Bronchial epithelial cell (primary cell): Measurements from ENCODE around the gene FGF19. TPM values are rescaled to one million over a fixed set of nuclear protein-coding genes. Genes with fewer than 3 reads are reported as not detected.

ENCODE experiments used
- DNase-seq: peaks from one replicate; pipeline ENCODE4 v3.0.0-alpha.2; 2010; ENCODE audit warnings: low read depth
- FAIRE-seq: peaks from 2 replicates; lab custom pipeline; 2011; peaks lifted over from hg19 to GRCh38; lab: Jason Lieb, UNC
- H3K27me3 ChIP-seq: 2 replicates; pipeline ENCODE4 v1.5.1; 2011; ENCODE audit warnings: low read length; ENCODE audit not compliant: control insufficient read depth, insufficient read depth
- H3K36me3 ChIP-seq: 2 replicates; pipeline ENCODE4 v1.5.1; 2011; ENCODE audit warnings: low read length; ENCODE audit not compliant: control insufficient read depth, insufficient read depth
- H3K4me3 ChIP-seq: 2 replicates; pipeline ENCODE4 v1.5.1; 2011; ENCODE audit warnings: mild to moderate bottlenecking, low read depth, low read length, control low read depth
- CTCF ChIP-seq: IDR thresholded peaks from 2 replicates; pipeline ENCODE4 v1.5.1; 2011; ENCODE audit warnings: mild to moderate bottlenecking, moderate library complexity, low read length, control low read depth, inconsistent platforms; ENCODE audit not compliant: insufficient read depth, severe bottlenecking
- total RNA-seq: library from RNA; depleted of rRNA; stranded (reverse); fragments of >200 nt; gene quantifications from 2 replicates; pipeline ENCODE4 v1.2.1, GENCODE V29; 2014

Gene FGF19
- total RNA-seq, 1 donor from 2014 or later: not detected

- H3K27me3 ChIP-seq: peaks cover 6% of the 10 kb centered on the region
- FAIRE-seq (no peak), DNase-seq (no peak)
- TF ChIP-seq CTCF: no peak
- no peaks in the 10 kb centered on the region for H3K36me3 ChIP-seq
- H3K4me3 ChIP-seq: no peak overlapping the region
These were observed 22.7 kb upstream of the FGF19 start for GRCh38 chr11:69726481-69726880.

GRCh38 chr11:69726019-69726418, 22.2 kb upstream of the FGF19 start:
- TF ChIP-seq CTCF: no peak
- peaks cover 7% of the 10 kb centered on the region for H3K27me3 ChIP-seq
- no peaks in the 10 kb centered on the region for H3K36me3 ChIP-seq
- no peak overlapping the region for H3K4me3 ChIP-seq
- DNase-seq (no peak), FAIRE-seq (no peak)

- H3K4me3 ChIP-seq: no peak overlapping the region
- peaks cover 20% of the 10 kb centered on the region for H3K27me3 ChIP-seq
- DNase-seq: no peak
- FAIRE-seq: no peak
- H3K36me3 ChIP-seq: no peaks in the 10 kb centered on the region
- peak; percentile 27 for TF ChIP-seq CTCF
These were observed 17.9 kb upstream of the FGF19 start for GRCh38 chr11:69721745-69722144.

GRCh38 chr11:69721106-69721505, 17.3 kb upstream of the FGF19 start:
- DNase-seq (no peak), FAIRE-seq (no peak)
- Histone ChIP-seq H3K36me3 (no peaks in the 10 kb centered on the region), H3K4me3 (no peak overlapping the region), H3K27me3 (peaks cover 20% of the 10 kb centered on the region)
- no peak for TF ChIP-seq CTCF

GRCh38 chr11:69718912-69719311, 15.1 kb upstream of the FGF19 start:
- no peak for FAIRE-seq
- peaks cover 21% of the 10 kb centered on the region for H3K27me3 ChIP-seq

More at GRCh38 chr11:69718912-69719311, 15.1 kb upstream of the FGF19 start:
- no peak for TF ChIP-seq CTCF
- Histone ChIP-seq H3K4me3 (no peak overlapping the region), H3K36me3 (no peaks in the 10 kb centered on the region)
- no peak for DNase-seq
